H9 (cell line): ENCODE results near the gene DDX60. TPM values are rescaled to one million over a fixed set of nuclear protein-coding genes. Genes with fewer than 3 reads are reported as not detected.

Experiments used
- DNase-seq: peaks from one replicate; pipeline ENCODE4 v3.0.0-alpha.2; 2017
- H2AFZ ChIP-seq: one replicate; pipeline ENCODE4 v1.6.1; 2013; ENCODE audit warnings: mild to moderate bottlenecking, low read length, control low read depth, moderate library complexity
- H2AK5ac ChIP-seq: 2 replicates; pipeline ENCODE4 v1.6.1; 2013; ENCODE audit warnings: low read length, control low read depth, mixed read lengths; ENCODE audit not compliant: insufficient read length
- H2BK120ac ChIP-seq: one replicate; pipeline ENCODE4 v1.6.1; 2013; ENCODE audit warnings: low read depth, mild to moderate bottlenecking, low read length, control low read depth, inconsistent platforms; ENCODE audit not compliant: poor library complexity, severe bottlenecking
- H2BK12ac ChIP-seq: 2 replicates; pipeline ENCODE4 v1.6.1; 2013; ENCODE audit warnings: low read length, control low read depth, mixed read lengths, low read depth; ENCODE audit not compliant: insufficient read length
- H2BK15ac ChIP-seq: 2 replicates; pipeline ENCODE4 v1.6.1; 2013; ENCODE audit warnings: low read depth, low read length, control low read depth
- H2BK20ac ChIP-seq: one replicate; pipeline ENCODE4 v1.6.1; 2013; ENCODE audit warnings: low read depth, mild to moderate bottlenecking, low read length, control low read depth, inconsistent platforms; ENCODE audit not compliant: poor library complexity, severe bottlenecking
- H2BK5ac ChIP-seq: 2 replicates; pipeline ENCODE4 v1.6.1; 2013; ENCODE audit warnings: low read length, control low read depth, mixed read lengths; ENCODE audit not compliant: insufficient read length
- H3K14ac ChIP-seq: 2 replicates; pipeline ENCODE4 v1.6.1; 2013; ENCODE audit warnings: low read length, control low read depth; ENCODE audit not compliant: insufficient read depth
- H3K18ac ChIP-seq: 2 replicates; pipeline ENCODE4 v1.6.1; 2013; ENCODE audit warnings: low read depth, mild to moderate bottlenecking, mixed read lengths, low read length, control low read depth; ENCODE audit not compliant: insufficient read length
- H3K23ac ChIP-seq: 2 replicates; pipeline ENCODE4 v1.6.1; 2013; ENCODE audit warnings: low read length, control low read depth, mixed read lengths, low read depth; ENCODE audit not compliant: insufficient read length
- H3K23me2 ChIP-seq: 2 replicates; pipeline ENCODE4 v1.6.1; 2013; ENCODE audit warnings: low read depth, mild to moderate bottlenecking, mixed read lengths, low read length, control low read depth; ENCODE audit not compliant: insufficient read length, poor library complexity, severe bottlenecking
- H3K27ac ChIP-seq: 2 replicates; pipeline ENCODE4 v1.5.1; 2013; ENCODE audit warnings: low read length, control low read depth, mixed read lengths, low read depth; ENCODE audit not compliant: insufficient read length
- H3K27me3 ChIP-seq: 2 replicates; pipeline ENCODE4 v1.6.1; 2013; ENCODE audit warnings: low read length, control low read depth, inconsistent platforms; ENCODE audit not compliant: insufficient read depth
- H3K4ac ChIP-seq: 2 replicates; pipeline ENCODE4 v1.6.1; 2013; ENCODE audit warnings: low read depth, mild to moderate bottlenecking, control low read depth, inconsistent platforms, low read length, moderate library complexity
- H3K4me1 ChIP-seq: 2 replicates; pipeline ENCODE4 v1.6.1; 2013; ENCODE audit warnings: low read length, control low read depth, inconsistent platforms; ENCODE audit not compliant: insufficient read depth
- H3K4me2 ChIP-seq: 2 replicates; pipeline ENCODE4 v1.6.1; 2013; ENCODE audit warnings: low read length, control low read depth, mixed read lengths; ENCODE audit not compliant: insufficient read length, insufficient read depth
- H3K56ac ChIP-seq: 2 replicates; pipeline ENCODE4 v1.6.1; 2013; ENCODE audit warnings: low read depth, mild to moderate bottlenecking, mixed read lengths, low read length, control low read depth; ENCODE audit not compliant: insufficient read length
- H3K79me1 ChIP-seq: 2 replicates; pipeline ENCODE4 v1.6.1; 2013; ENCODE audit warnings: low read depth, mild to moderate bottlenecking, moderate library complexity, low read length, control low read depth, inconsistent platforms; ENCODE audit not compliant: insufficient read depth, poor library complexity, severe bottlenecking
- H3K79me2 ChIP-seq: 2 replicates; pipeline ENCODE4 v1.6.1; 2013; ENCODE audit warnings: low read length, control low read depth, inconsistent platforms; ENCODE audit not compliant: insufficient read depth
- H3K9ac ChIP-seq: 2 replicates; pipeline ENCODE4 v1.6.1; 2013; ENCODE audit warnings: low read length, control low read depth, mixed read lengths; ENCODE audit not compliant: insufficient read length; ENCODE audit errors: extremely low read depth
- H3K9me3 ChIP-seq: one replicate; pipeline ENCODE4 v1.6.1; 2013; ENCODE audit warnings: low read depth, low read length, inconsistent platforms; ENCODE audit not compliant: control insufficient read depth
- H3T11ph ChIP-seq: one replicate; pipeline ENCODE4 v1.6.1; 2013; ENCODE audit warnings: mild to moderate bottlenecking, low read length, control low read depth, inconsistent platforms
- H4K20me1 ChIP-seq: one replicate; pipeline ENCODE4 v1.6.1; 2013; ENCODE audit not compliant: control insufficient read depth, insufficient read length, insufficient read depth
- H4K5ac ChIP-seq: 2 replicates; pipeline ENCODE4 v1.6.1; 2013; ENCODE audit warnings: low read depth, mild to moderate bottlenecking, mixed read lengths, low read length, control low read depth; ENCODE audit not compliant: insufficient read length
- H4K8ac ChIP-seq: replicated peaks from 2 replicates; pipeline ENCODE4 v1.6.1; 2013; ENCODE audit warnings: low read length, control low read depth, mixed read lengths, low read depth; ENCODE audit not compliant: insufficient read length
- H4K91ac ChIP-seq: 2 replicates; pipeline ENCODE4 v1.6.1; 2013; ENCODE audit warnings: low read depth, mild to moderate bottlenecking, moderate library complexity, mixed read lengths, low read length, control low read depth; ENCODE audit not compliant: insufficient read length
- H3K27ac Mint-ChIP-seq, 3 experiments: 2 replicates in 2 of 3; 3 replicates in 1 of 3; pipeline ENCODE4 v1.8.0; 2020 to 2021; ENCODE audit warnings: mixed read lengths in 3 of 3, mild to moderate bottlenecking in 1 of 3, moderate library complexity in 1 of 3
- H3K27me3 Mint-ChIP-seq: 2 replicates; pipeline ENCODE4 v1.8.0; 2021; ENCODE audit warnings: low read depth, mild to moderate bottlenecking, moderate library complexity, mixed read lengths
- H3K36me3 Mint-ChIP-seq, 3 experiments: 2 replicates in 2 of 3; 3 replicates in 1 of 3; pipeline ENCODE4 v1.8.0; 2020 to 2021; ENCODE audit warnings: low read depth in 3 of 3, mixed read lengths in 3 of 3; ENCODE audit not compliant: insufficient read depth in 1 of 3
- H3K4me1 Mint-ChIP-seq, 2 experiments: 2 replicates each; pipeline ENCODE4 v1.8.0; 2020; ENCODE audit warnings: mixed read lengths in 2 of 2
- H3K4me3 Mint-ChIP-seq, 2 experiments: 2 replicates in 1 of 2; 3 replicates in 1 of 2; pipeline ENCODE4 v1.8.0; 2020 to 2021; ENCODE audit warnings: mild to moderate bottlenecking in 2 of 2, mixed read lengths in 2 of 2, moderate library complexity in 1 of 2
- H3K9me3 Mint-ChIP-seq, 2 experiments: 2 replicates in 1 of 2; 3 replicates in 1 of 2; pipeline ENCODE4 v1.8.0; 2020; ENCODE audit warnings: mild to moderate bottlenecking in 2 of 2, mixed read lengths in 2 of 2, moderate library complexity in 1 of 2
- CTCF ChIP-seq: fragments of 200-600 bp; sonication (generic); conservative IDR thresholded peaks from 3 replicates; pipeline ENCODE4 v1.8.0; 2021; ENCODE audit warnings: antibody characterized with exemption, mild to moderate bottlenecking
- WGBS: extraction: QIAGEN DNeasy Blood & Tissue Kit; methylation state at CpG from one replicate; pipeline ENCODE4 v1.1.7; 2013; ENCODE audit warnings: missing lambda C conversion rate, low lambda C conversion rate, mixed read lengths; ENCODE audit not compliant: insufficient read length; ENCODE audit errors: extremely low coverage; 5-methylcytosine and 5-hydroxymethylcytosine counted together
- total RNA-seq: library from RNA; stranded (reverse); gene quantifications from 2 replicates; pipeline ENCODE4 v1.2.1, GENCODE V29; 2021

DDX60 gene
- total RNA-seq, 1 experiment from 2014 or later, result 3.9 TPM

- Histone ChIP-seq H4K8ac (no peak overlapping the region), H3K79me2 (no peaks in the 10 kb centered on the region), H4K5ac (no peak overlapping the region), H2BK20ac (no peak overlapping the region), H3K14ac (no peak overlapping the region), H2AFZ (no peak overlapping the region), H3K4me2 (no peak overlapping the region), H3K79me1 (no peaks in the 10 kb centered on the region), H3K23me2 (no peaks in the 10 kb centered on the region), H2BK12ac (no peak overlapping the region), H3K9me3 (no peaks in the 10 kb centered on the region), H2BK15ac (no peak overlapping the region), H3K23ac (no peak overlapping the region), H3K18ac (no peak overlapping the region), H3K27ac (no peak overlapping the region), H2BK120ac (no peak overlapping the region), H2BK5ac (no peak overlapping the region), H4K20me1 (no peaks in the 10 kb centered on the region), H3K9ac (no peak overlapping the region), H3K4ac (no peak overlapping the region), H2AK5ac (no peak overlapping the region), H3K4me1 (no peaks in the 10 kb centered on the region), H3T11ph (no peak overlapping the region), H3K56ac (no peak overlapping the region), H4K91ac (no peak overlapping the region), H3K27me3 (no peaks in the 10 kb centered on the region)
- H3K9me3 Mint-ChIP-seq, result peaks cover 13% of the 10 kb centered on the region in 2 experiments
- H3K27ac Mint-ChIP-seq, result no peak overlapping the region
- TF ChIP-seq CTCF, result no peak
- no peak overlapping the region for H3K4me3 Mint-ChIP-seq
- WGBS, result no CpG with 5 or more reads among the region's 5 CpGs
- H3K36me3 Mint-ChIP-seq, result peaks cover 10 to 13% (median 12%) of the 10 kb centered on the region in 3 experiments
- no peak for DNase-seq
- no peaks in the 10 kb centered on the region for H3K4me1 Mint-ChIP-seq
- H3K27me3 Mint-ChIP-seq, result peaks cover 2% of the 10 kb centered on the region; the same call in 1 of the 2 replicates
Observed at GRCh38 chr4:168247603-168248002, 70.9 kb downstream of the DDX60 start.
